NCI-H524 (cell line): ENCODE measurements around the gene ANKRD55.

ENCODE experiments used
- DNase-seq, 2 experiments: peaks; one replicate each; lab custom pipeline; 2025; lab: John Stamatoyannopoulos, UW

Gene ANKRD55

GRCh38 chr5:56078278-56079156, 154.6 kb downstream of the ANKRD55 start:
- no peak for DNase-seq

GRCh38 chr5:56077796-56078233, 155.3 kb downstream of the ANKRD55 start:
- no peak for DNase-seq

DNA sequence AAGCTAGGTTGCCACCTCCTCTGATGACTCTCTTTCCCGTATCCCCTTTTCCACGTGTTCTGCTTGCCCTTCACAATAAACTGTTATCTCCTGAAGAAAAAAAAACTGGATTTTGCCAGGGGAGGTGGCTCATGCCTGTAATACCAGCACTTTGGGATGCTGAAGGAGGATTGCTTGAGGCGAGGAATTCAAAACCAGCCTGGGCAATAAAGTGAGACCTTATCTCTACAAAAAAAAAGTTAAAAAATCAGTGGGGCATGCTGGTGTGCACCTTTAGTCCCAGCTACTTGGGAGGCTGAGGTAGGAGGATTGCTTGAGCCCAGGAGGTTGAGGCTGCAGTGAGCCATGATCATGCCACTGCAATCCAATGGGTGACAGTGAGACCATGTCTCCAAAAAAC, 156.6 kb downstream of the ANKRD55 start:
- DNase-seq, result no peak

GRCh38 chr5:56075361-56075760, 157.8 kb downstream of the ANKRD55 start:
- no peak for DNase-seq

- no peak for DNase-seq
Observed at GRCh38 chr5:56072863-56073766, 160.0 kb downstream of the ANKRD55 start.

GRCh38 chr5:56071470-56071869, 161.7 kb downstream of the ANKRD55 start:
- DNase-seq, result no peak

GRCh38 chr5:56070851-56071465, 162.2 kb downstream of the ANKRD55 start:
- DNase-seq, result no peak

GRCh38 chr5:56069652-56070226, 163.4 kb downstream of the ANKRD55 start:
- DNase-seq, result no peak

GRCh38 chr5:56066931-56067450, 166.1 kb downstream of the ANKRD55 start:
- DNase-seq, result no peak

GRCh38 chr5:56064984-56065383, 168.1 kb downstream of the ANKRD55 start:
- no peak for DNase-seq

GRCh38 chr5:56060276-56061110, 172.6 kb downstream of the ANKRD55 start:
- DNase-seq, result no peak

GRCh38 chr5:56059854-56060253, 173.3 kb downstream of the ANKRD55 start:
- DNase-seq, result no peak

DNA sequence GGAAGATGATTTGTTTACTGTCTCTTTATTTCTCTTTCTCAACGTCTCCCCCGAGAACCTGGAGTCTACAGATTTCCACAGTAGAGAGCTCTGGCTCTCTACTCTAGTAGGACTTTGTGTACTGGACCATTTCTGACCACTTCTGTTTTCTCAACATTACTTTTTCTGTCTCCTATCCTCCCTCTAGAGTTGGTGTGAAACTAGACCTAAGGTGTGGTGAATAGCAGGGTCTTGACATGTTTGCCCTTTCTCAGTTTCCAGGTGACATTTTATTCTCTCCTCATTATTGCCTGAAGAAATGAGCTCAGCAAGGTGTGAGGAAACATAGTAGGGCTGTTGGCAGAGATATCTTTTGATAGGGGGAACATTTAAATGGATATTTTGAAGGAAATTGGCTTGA, 176.3 kb downstream of the ANKRD55 start:
- DNase-seq, result no peak

DNA sequence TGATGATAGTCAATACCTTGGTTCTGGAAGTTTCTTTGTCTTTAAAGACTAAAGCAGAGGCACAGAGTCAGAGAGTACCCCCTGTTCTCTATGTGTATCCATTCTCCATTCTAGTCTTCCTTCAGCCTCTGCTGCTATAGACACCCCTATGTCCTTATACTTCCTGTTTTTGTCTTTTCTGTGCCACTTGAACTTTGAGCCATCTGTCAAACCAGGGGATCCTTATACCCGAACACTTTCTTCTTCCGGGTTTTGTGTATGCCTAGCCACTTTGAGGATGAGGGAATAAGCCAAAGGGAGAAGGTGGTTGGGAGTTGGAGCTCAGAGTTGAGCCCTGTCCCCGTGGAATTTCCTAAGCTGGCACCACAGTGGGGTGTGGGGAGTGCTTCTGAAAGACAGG, 177.3 kb downstream of the ANKRD55 start:
- peak; percentile 25 to 26 for DNase-seq

DNA sequence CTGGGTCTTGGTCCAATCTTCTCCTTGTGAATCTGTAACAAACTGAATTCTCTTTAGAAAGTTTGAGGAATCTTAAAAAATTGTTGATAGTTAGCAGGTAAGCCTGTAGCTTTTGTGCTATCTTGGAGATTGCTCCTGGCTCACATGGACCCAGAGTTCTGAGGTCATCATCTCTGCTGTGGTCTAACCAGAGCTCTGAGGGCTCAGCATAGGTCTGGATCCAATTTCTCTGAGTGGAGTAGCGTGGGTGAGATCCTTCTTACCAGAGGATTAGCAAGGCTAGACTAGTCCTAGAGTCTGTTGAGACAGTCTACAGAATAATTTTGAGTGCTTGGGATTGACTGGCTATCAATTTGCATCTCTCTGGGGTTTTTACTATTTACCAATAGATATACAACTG, 177.8 kb downstream of the ANKRD55 start:
- DNase-seq, result peak in 1 of 2 experiments; percentile 2

DNA sequence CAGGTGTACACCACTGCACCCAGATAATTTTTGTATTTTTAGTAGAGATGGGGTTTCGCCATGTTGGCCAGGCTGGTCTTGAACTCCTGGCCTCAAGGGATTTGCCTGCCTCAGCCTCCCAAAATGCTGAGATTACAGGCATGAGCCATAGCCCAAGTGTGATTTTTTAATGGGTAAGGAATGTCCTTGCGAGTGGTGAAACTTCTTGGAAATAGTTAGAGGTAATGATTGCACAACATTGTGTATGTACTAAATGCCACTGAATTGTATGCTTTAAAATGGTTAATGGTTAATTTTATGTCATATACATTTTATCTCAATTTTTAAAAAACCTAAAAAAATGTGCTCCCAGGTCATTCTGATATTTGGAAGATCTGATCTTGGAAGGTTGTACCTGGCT, 178.5 kb downstream of the ANKRD55 start:
- no peak for DNase-seq

- DNase-seq, result no peak
Observed at GRCh38 chr5:56053363-56053762, 179.8 kb downstream of the ANKRD55 start.

DNA sequence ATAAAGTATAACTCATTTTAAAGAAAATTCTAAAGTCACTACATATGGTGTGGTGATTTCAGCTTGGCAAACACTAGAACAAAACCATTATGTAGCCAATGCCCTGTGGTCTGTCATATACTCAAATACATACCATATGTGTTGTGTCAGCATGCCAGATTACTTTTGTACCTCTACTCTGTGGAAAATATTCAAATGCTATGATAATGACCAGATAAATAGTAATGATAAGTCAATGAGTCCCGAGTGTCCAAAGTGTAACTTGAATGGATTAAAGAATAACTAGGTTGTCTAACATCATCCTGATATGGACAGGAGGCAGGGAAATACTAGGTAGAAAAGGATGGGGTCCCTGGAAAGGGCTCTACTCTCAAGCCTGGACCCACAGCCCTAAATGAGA, 180.4 kb downstream of the ANKRD55 start:
- no peak for DNase-seq

GRCh38 chr5:56050551-56051255, 182.4 kb downstream of the ANKRD55 start:
- DNase-seq, result peak in 1 of 2 experiments; percentile 1
